GDM1 (cell line): Measurements from ENCODE around the gene LTB.
A peak's percentile ranks its signal among the peaks of the same experiment; 100 is the strongest.

Source experiments
- DNase-seq: peaks from one replicate; lab custom pipeline; 2025; lab: John Stamatoyannopoulos, UW

LTB gene

DNA sequence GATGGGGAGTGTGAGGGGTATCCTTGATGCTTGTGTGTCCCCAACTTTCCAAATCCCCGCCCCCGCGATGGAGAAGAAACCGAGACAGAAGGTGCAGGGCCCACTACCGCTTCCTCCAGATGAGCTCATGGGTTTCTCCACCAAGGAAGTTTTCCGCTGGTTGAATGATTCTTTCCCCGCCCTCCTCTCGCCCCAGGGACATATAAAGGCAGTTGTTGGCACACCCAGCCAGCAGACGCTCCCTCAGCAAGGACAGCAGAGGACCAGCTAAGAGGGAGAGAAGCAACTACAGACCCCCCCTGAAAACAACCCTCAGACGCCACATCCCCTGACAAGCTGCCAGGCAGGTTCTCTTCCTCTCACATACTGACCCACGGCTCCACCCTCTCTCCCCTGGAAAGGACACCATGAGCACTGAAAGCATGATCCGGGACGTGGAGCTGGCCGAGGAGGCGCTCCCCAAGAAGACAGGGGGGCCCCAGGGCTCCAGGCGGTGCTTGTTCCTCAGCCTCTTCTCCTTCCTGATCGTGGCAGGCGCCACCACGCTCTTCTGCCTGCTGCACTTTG lies 6.8 kb downstream of the LTB start, which contains the start of gene TNF:
TNF (plus strand) TSS at position 231 of the 567 bp plus-strand sequence; CDS start at position 408, 177 bp downstream.
- no peak for DNase-seq

DNA sequence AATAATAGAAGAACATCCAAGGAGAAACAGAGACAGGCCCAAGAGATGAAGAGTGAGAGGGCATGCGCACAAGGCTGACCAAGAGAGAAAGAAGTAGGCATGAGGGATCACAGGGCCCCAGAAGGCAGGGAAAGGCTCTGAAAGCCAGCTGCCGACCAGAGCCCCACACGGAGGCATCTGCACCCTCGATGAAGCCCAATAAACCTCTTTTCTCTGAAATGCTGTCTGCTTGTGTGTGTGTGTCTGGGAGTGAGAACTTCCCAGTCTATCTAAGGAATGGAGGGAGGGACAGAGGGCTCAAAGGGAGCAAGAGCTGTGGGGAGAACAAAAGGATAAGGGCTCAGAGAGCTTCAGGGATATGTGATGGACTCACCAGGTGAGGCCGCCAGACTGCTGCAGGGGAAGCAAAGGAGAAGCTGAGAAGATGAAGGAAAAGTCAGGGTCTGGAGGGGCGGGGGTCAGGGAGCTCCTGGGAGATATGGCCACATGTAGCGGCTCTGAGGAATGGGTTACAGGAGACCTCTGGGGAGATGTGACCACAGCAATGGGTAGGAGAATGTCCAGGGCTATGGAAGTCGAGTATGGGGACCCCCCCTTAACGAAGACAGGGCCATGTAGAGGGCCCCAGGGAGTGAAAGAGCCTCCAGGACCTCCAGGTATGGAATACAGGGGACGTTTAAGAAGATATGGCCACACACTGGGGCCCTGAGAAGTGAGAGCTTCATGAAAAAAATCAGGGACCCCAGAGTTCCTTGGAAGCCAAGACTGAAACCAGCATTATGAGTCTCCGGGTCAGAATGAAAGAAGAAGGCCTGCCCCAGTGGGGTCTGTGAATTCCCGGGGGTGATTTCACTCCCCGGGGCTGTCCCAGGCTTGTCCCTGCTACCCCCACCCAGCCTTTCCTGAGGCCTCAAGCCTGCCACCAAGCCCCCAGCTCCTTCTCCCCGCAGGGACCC lies 7.8 kb downstream of the LTB start:
- DNase-seq, result no peak

DNA sequence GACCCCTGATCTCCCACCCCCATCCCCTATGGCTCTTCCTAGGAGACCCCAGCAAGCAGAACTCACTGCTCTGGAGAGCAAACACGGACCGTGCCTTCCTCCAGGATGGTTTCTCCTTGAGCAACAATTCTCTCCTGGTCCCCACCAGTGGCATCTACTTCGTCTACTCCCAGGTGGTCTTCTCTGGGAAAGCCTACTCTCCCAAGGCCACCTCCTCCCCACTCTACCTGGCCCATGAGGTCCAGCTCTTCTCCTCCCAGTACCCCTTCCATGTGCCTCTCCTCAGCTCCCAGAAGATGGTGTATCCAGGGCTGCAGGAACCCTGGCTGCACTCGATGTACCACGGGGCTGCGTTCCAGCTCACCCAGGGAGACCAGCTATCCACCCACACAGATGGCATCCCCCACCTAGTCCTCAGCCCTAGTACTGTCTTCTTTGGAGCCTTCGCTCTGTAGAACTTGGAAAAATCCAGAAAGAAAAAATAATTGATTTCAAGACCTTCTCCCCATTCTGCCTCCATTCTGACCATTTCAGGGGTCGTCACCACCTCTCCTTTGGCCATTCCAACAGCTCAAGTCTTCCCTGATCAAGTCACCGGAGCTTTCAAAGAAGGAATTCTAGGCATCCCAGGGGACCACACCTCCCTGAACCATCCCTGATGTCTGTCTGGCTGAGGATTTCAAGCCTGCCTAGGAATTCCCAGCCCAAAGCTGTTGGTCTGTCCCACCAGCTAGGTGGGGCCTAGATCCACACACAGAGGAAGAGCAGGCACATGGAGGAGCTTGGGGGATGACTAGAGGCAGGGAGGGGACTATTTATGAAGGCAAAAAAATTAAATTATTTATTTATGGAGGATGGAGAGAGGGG lies 8.8 kb downstream of the LTB start:
- DNase-seq, result no peak

DNA sequence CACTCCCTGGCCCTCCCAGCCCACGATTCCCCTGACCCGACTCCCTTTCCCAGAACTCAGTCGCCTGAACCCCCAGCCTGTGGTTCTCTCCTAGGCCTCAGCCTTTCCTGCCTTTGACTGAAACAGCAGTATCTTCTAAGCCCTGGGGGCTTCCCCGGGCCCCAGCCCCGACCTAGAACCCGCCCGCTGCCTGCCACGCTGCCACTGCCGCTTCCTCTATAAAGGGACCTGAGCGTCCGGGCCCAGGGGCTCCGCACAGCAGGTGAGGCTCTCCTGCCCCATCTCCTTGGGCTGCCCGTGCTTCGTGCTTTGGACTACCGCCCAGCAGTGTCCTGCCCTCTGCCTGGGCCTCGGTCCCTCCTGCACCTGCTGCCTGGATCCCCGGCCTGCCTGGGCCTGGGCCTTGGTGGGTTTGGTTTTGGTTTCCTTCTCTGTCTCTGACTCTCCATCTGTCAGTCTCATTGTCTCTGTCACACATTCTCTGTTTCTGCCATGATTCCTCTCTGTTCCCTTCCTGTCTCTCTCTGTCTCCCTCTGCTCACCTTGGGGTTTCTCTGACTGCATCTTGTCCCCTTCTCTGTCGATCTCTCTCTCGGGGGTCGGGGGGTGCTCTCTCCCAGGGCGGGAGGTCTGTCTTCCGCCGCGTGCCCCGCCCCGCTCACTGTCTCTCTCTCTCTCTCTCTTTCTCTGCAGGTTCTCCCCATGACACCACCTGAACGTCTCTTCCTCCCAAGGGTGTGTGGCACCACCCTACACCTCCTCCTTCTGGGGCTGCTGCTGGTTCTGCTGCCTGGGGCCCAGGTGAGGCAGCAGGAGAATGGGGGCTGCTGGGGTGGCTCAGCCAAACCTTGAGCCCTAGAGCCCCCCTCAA lies 9.9 kb downstream of the LTB start, which contains the start of gene LTA:
LTA (plus strand) TSS at position 249 of the 871 bp plus-strand sequence; CDS start at position 703, 454 bp downstream.
- no peak for DNase-seq

DNA sequence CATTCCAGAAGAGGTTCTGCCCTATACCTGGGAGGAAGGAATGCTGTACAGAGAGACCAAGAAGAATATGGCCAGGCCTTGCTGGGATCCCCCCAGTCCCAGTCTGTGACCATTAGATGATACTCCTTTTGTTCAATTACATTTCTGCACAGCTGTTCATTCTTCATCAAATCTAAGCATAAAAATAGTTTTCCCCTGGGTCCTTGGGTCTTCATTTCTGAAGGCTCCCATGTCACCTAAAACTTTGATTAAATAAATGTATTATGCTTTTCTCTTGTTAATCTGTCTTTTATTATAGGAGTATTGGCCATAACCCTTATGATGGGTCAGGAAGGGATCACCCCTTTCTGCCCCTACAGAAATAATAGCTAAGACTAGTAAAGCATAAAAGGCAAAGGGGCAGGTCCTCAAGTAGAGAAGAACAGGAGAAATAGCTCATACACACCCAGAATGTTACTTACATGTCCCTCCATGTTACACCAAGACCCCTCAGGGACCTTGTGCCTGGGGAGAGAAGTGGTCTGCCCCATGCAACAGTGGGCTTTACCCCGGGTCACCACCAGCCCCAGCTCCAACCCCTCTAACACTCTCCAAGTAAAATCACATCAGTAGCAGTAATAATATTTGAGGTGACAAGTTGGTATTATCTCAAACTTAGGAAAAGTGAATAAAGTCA lies 12.2 kb downstream of the LTB start:
- no peak for DNase-seq

DNA sequence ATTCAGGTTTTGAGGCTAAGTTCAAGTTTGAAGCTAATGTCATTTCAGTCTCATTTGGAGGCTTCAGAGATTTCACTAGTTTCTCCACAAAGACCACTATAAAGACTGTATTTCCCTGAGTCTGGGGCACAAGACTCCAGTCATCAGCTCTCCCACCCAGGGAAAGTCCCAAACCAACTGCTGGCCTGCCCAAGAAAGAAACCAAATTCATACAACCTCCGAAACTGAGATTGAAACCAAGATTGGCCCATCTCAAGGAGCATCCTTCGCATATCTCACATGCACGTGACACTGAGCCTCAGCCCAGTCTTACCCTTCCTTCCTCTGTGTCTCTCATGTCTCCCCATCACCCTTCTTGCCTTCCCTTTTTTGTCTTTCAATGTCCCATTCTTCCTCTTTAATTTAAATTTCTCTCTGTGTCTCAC lies 13.7 kb downstream of the LTB start:
- DNase-seq, result no peak

DNA sequence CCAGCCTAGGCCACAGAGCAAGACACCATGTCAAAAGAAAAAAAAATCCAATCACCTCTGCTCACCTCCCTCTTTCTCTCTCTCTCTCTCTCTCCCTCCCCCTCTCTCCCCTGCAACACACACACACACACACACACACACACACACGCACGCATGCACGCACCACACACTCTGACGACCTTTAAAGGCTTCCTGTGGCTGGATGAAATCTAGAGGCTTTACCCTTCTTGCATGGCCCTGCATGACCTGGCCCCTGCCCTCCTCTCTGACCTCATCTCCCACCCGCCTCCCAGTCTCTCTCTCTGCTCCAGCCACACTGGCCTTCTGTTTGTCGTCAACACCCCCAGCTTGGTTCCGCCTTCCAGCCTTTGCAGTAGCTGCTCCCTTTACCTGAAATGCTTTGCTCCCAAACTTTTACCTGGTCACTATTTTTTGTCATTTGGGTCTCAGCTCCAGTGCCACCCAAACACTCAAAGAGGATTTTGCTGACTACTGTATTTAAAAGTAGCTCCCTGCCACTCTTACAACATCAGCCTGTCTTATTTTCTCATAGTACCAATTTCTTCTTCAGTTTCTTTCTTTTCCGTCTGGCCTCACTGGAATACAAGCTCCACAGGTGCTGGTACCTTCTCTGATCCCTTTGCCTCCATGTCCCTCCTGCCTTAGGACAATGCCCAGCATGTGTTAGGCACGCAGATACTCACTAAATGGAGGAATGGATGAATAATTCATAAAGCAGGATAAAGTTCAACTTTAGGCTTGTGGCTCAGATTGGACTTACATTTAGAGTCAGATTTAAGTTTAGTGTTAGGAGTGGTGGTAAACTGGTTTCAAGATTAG lies 14.5 kb downstream of the LTB start:
- DNase-seq, result no peak

DNA sequence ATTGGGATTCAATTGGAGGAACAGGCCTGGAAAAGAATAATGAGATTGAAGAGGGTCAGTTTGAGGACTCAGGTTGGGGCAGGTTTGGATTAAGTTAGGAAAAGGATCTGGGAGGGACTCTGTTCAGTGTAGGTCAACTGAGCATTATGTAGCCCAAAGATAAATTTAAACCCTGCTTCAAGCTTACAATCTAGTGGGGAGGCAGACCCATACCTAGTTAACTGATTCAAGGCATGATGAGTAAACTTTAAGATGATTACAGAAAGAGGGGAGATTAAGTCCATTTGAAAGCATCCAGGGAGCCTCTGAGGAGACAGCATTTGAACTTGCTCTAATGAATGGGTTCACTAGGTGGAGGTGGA lies 21.5 kb downstream of the LTB start:
- no peak for DNase-seq

DNA sequence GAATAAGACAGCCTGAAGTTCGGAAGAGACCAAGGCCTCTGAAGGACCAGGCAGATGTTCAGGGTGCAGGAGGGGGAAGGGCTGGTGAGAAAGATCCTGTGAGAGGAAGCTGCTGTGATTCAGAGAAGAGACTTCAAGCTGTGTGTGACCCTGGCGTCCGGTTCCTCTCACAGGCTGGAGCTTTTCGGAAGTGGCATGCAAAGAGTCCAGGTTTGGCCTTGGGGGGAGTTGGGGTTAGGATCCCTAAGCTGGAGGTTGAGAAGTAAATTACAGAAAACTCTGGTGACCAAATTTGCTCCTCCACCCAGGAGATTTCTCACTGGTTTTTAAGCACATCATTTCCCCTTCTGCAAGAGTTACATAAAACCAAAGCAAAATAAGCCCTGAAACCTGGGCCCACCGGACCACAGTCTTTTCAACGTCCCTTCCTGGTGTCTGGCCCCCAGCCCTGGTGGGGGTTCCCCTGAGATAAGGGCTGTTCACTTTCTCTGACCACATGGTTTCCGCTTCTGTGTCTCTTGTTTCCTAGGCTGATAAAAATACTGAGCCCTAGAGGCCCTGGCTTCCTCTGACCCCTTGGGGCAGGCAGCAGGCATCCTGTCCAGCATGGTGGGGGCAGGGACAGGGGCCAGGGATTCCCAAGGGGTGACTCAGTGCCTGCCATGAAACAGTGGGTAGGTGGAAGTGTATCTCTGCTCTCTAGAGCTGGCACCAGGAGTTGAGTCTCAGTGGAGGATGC lies 22.1 kb downstream of the LTB start:
- DNase-seq, result peak; percentile 88

DNA sequence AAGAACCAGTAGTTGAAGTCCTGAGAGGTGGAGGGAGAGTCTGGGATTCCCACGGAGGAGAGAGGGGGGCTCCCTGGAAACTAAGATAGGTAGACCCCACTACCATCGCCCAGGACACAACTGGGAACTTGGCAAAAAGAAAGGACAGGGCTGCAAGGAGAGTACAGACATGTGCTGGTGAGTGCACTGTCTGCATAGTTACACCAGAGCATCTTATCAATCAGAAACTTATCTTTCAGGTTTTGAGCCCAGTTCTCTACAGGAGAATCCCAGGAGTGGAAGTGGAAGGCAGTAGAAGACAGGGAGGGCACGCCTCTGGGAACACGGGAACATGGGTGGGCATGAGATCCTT lies 22.6 kb downstream of the LTB start:
- no peak for DNase-seq

DNA sequence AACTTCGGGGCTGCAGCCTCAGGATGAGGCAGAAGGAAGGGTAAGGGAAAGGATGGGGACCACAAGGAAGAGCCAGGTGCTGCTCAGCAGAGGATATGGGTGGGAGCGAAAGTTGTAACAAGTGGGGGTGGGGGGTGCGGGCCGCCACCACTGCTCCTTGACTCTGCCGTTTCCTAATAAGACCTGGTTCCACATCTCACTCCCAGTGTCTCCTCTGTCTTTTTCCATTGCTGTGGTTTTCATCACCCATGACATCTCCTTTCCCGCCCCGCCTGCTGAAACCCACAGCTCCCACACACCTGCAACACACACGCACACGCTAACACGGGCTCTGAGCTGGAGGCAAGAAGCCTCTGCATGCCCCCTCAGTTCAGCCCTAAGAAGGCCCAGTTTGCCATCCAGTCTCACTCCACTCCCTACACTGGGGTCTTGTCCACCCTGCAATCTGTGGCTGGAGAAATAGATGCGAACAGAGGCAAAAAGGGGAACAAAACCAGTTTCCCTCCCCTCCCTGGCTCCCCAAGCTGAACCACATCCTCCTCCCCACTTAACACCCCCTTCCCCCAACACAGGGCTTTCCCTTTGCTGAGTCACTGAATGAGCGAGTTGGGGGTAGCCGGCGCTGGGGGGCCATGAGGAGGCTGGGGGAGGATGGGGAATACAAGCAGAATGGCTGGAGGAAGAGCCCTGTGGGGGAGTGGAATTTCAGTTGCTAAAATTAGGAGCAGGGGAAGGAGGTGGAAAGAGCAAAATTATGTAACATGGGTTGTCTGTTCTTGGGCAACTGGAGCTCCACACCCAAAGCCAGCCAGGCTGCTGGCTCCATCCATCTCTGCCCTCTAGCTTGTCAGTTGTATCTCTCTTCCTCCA lies 23.4 kb downstream of the LTB start:
- DNase-seq, result peak; percentile 91

DNA sequence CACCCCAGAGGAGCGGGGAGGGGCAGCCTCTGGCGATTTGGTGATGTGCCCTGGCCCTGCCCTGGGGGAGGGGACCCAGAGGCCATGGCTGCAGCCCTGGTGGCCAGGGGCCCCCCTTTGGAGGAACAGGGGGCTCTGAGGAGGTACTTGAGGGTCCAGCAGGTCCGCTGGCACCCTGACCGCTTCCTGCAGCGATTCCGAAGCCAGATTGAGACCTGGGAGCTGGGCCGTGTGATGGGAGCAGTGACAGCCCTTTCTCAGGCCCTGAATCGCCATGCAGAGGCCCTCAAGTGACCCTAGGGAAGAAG lies 24.0 kb downstream of the LTB start:
- no peak for DNase-seq

DNA sequence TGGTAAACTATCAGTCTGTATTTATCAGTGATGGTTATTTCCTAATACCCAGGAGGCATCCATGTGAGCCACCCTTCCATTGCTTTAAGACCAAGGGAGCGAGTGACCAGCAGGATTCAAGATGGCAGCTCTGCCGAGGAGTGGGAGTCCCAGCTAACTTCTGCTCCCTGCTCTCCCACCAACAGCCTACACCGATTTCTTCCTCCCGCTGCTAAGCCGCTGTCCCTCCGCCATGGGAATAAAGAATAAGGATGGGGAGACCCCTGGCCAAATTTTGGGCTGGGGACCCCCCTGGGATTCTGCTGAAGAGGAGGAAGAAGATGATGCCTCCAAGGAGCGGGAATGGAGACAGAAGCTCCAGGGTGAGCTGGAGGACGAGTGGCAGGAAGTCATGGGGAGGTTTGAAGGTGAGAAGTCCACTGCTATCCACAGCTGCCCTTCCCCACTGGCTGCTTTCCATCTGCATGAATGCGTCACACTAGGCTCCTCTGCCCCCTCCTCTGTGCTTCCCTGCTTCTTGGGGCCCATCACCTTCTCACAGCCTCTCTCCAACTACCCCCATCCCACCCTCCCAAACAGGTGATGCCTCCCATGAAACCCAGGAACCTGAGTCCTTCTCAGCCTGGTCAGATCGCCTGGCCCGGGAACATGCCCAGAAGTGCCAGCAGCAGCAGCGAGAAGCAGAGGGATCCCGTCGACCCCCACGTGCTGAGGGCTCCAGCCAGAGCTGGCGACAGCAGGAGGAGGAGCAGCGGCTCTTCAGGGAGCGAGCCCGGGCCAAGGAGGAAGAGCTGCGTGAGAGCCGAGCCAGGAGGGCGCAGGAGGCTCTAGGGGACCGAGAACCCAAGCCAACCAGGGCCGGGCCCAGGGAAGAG lies 24.5 kb downstream of the LTB start:
- DNase-seq, result no peak

DNA sequence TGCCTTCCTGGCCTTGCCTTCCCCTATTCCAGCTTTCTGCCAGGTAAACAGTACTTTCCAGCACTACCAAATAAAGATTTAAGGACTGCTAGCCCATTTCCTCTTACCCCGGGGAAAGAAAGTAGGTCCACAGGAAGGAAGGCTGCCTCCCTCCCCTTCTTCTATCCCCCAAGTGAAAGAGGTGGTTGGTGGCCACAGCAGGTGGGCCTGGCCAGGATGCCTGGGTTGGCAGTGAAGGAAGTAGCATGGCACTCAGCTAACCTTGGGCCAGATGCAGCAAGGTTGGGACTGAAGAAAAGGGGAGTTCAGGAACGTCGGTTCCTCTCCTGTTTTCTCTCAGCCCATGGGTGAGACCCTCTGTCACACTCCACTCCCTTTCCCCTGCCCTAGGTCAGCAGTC lies 25.9 kb downstream of the LTB start:
- no peak for DNase-seq

DNA sequence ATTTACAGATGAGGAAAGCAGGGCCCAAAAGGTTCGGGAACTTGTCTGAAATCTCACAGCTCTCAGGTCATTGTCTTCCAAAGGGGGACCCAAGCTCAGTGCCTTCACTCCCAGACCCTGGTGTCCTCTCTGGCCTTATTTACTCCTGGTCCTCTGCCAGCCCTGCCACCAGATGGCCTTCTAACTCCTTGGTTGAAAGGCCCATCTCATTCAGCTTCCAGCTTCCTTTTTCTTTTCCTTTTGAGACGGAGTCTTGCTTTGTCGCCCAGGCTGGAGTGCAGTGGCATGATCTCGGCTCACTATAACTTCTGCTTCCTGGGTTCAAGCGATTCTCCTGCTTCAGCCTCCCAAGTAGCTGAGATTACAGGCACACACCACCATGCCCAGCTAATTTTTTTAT lies 30.9 kb downstream of the LTB start:
- peak; percentile 83 for DNase-seq

DNA sequence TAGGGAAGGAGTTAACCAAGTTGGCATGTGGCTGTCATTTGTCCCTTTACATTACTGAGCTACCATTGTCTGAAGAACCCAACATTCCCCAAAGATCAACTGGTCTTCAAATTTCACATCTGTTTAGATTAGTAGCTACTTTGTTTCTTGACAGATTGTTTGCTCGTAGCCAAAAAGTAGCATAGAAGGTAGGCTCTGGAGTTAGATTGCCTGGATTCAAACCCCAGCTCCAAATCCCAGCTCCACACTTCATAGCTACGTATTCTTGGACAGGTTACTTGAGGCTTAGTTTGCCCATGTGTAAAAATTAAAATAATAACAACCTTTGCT lies 33.7 kb downstream of the LTB start:
- DNase-seq, result no peak

DNA sequence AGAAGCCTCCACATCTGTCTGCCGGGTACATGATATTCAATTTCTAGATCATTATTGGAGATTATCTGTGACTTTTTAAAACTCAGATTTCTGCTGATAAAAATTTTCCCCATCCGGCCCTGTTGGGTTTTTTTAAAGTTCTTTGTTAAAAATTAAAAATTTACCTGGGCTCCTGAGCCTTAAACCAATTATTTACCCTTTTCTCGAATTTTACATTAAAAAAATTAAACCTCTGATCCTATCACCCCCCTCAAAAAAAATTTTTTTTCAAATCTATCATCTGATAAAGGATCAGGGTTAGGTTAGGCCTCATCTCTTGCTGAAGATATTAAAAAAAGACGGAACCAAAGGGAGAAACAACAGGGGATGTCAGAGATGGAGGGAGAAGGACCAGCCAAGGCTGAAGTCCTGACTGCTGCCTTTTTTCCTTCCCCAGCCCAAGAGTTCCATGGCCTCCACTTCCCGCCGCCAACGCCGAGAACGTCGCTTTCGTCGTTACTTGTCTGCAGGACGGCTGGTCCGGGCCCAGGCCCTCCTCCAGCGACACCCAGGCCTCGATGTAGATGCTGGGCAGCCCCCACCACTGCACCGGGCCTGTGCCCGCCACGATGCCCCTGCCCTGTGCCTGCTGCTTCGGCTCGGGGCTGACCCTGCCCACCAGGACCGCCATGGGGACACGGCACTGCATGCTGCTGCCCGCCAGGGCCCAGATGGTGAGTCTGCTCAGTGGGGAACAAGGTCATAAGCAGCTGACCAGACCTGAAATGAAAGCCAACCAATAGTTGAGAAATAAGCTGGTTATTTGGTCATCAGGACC lies 34.3 kb downstream of the LTB start:
- DNase-seq, result no peak
